ENCODE results near the gene COL16A1.

DNA sequence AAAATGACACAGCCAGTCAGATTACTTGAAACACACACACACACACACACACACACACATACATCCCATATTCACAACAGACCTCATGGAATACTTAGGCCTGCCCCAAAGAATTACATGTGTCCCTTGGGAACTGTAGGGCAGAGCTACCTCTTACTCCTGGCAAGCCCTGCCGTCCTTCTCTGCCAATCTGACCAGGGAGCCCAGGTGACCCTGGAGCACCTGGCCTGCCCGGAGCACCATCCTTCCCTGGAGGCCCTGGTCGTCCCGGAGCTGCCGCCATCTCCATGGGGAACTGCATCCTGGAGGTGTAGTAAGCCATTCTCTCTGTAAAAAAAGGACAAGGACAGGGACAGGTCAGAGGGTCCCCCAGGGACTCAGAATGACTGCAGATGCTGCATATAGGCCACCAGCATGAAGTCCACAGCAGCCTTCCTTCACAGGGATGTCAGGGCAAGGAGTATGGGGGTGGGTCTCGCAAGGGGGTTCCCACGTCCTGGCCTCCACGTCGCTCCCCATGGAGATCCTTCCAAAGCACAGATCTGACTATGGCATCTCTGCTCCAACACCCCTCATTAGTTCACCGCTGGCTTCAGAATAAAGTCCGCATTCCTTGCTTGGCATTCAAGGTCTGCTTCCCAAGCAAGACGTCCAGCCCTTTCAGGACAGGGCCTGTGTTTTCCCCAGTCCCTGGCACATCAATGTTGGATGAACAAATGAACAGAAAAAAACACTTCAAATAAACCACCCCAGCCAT, 49.9 kb downstream of the COL16A1 start:
- TF ChIP-seq, protein P1, sequence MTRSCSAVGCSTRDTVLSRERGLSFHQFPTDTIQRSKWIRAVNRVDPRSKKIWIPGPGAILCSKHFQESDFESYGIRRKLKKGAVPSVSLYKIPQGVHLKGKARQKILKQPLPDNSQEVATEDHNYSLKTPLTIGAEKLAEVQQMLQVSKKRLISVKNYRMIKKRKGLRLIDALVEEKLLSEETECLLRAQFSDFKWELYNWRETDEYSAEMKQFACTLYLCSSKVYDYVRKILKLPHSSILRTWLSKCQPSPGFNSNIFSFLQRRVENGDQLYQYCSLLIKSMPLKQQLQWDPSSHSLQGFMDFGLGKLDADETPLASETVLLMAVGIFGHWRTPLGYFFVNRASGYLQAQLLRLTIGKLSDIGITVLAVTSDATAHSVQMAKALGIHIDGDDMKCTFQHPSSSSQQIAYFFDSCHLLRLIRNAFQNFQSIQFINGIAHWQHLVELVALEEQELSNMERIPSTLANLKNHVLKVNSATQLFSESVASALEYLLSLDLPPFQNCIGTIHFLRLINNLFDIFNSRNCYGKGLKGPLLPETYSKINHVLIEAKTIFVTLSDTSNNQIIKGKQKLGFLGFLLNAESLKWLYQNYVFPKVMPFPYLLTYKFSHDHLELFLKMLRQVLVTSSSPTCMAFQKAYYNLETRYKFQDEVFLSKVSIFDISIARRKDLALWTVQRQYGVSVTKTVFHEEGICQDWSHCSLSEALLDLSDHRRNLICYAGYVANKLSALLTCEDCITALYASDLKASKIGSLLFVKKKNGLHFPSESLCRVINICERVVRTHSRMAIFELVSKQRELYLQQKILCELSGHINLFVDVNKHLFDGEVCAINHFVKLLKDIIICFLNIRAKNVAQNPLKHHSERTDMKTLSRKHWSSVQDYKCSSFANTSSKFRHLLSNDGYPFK (CRISPR knock-in tag; IDR thresholded peaks at IDR 0.05; ENCODE audit: borderline replicate concordance): no peak
- TF ChIP-seq ZNF674 (CRISPR knock-in tag; IDR thresholded peaks at IDR 0.05; ENCODE audit: low read depth): no peak
- TF ChIP-seq ZSCAN21 (CRISPR knock-in tag; IDR thresholded peaks at IDR 0.05; ENCODE audit: borderline replicate concordance): no peak
- no peak for TF ChIP-seq ZNF326 (CRISPR knock-in tag; IDR thresholded peaks at IDR 0.05; ENCODE audit: borderline replicate concordance)
- TF ChIP-seq NCOR1 (IDR thresholded peaks at IDR 0.05; ENCODE audit: borderline replicate concordance, low read length): no peak
- TF ChIP-seq NFE2 (CRISPR knock-in tag; IDR thresholded peaks at IDR 0.05): no peak
- TF ChIP-seq FOXP1 (IDR thresholded peaks at IDR 0.05): no peak
- TF ChIP-seq FOXP1 (CRISPR knock-in tag; IDR thresholded peaks at IDR 0.05): no peak
- TF ChIP-seq, protein P2, sequence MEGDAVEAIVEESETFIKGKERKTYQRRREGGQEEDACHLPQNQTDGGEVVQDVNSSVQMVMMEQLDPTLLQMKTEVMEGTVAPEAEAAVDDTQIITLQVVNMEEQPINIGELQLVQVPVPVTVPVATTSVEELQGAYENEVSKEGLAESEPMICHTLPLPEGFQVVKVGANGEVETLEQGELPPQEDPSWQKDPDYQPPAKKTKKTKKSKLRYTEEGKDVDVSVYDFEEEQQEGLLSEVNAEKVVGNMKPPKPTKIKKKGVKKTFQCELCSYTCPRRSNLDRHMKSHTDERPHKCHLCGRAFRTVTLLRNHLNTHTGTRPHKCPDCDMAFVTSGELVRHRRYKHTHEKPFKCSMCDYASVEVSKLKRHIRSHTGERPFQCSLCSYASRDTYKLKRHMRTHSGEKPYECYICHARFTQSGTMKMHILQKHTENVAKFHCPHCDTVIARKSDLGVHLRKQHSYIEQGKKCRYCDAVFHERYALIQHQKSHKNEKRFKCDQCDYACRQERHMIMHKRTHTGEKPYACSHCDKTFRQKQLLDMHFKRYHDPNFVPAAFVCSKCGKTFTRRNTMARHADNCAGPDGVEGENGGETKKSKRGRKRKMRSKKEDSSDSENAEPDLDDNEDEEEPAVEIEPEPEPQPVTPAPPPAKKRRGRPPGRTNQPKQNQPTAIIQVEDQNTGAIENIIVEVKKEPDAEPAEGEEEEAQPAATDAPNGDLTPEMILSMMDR (CRISPR knock-in tag; IDR thresholded peaks at IDR 0.05): no peak
- TF ChIP-seq, protein P3, sequence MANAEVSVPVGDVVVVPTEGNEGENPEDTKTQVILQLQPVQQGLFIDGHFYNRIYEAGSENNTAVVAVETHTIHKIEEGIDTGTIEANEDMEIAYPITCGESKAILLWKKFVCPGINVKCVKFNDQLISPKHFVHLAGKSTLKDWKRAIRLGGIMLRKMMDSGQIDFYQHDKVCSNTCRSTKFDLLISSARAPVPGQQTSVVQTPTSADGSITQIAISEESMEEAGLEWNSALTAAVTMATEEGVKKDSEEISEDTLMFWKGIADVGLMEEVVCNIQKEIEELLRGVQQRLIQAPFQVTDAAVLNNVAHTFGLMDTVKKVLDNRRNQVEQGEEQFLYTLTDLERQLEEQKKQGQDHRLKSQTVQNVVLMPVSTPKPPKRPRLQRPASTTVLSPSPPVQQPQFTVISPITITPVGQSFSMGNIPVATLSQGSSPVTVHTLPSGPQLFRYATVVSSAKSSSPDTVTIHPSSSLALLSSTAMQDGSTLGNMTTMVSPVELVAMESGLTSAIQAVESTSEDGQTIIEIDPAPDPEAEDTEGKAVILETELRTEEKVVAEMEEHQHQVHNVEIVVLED (CRISPR knock-in tag; IDR thresholded peaks at IDR 0.05; ENCODE audit: borderline replicate concordance): no peak
- no peak for TF ChIP-seq SIN3A (IDR thresholded peaks at IDR 0.05; ENCODE audit: borderline replicate concordance, low read depth, low read length)
- no peak for TF ChIP-seq ZNF879 (CRISPR knock-in tag; IDR thresholded peaks at IDR 0.05)
- TF ChIP-seq ZFY (CRISPR knock-in tag; IDR thresholded peaks at IDR 0.05): no peak
